PFSK-1 (cell line): ENCODE data around the gene HAT1.

Source experiments
- POLR2AphosphoS5 ChIP-seq: IDR thresholded peaks from 2 replicates; pipeline ENCODE4 v1.6.1; 2012; ENCODE audit warnings: low read depth, mild to moderate bottlenecking, control low read depth, low read length, moderate library complexity
- REST ChIP-seq, 2 experiments: IDR thresholded peaks; 2 replicates each; pipeline versions ENCODE4 v1.6.1 to v1.8.0; 2011 to 2012; ENCODE audit warnings: low read depth in 2 of 2, low read length in 2 of 2, control low read depth in 1 of 2, inconsistent platforms in 1 of 2, mild to moderate bottlenecking in 1 of 2, moderate library complexity in 1 of 2; ENCODE audit not compliant: insufficient read depth in 1 of 2
- SIN3A ChIP-seq: IDR thresholded peaks from 2 replicates; pipeline ENCODE4 v1.6.1; 2012; ENCODE audit warnings: mild to moderate bottlenecking, low read length, moderate library complexity, borderline replicate concordance; ENCODE audit not compliant: insufficient read depth

GRCh38 chr2:171923206-171923605, 945 bp downstream of the HAT1 start:
- TF ChIP-seq POLR2AphosphoS5 (no peak; the same call in 1 of the 2 replicates), SIN3A (no peak), REST (IDR thresholded peaks at IDR 0.05; ENCODE audit: insufficient read depth in 1 of 2, low read depth in 2 of 2, low read length in 2 of 2) (no peak)
